Esophagus muscularis mucosa (tissue), 3 donors: ENCODE results near the gene NFASC.

Source experiments
- EP300 ChIP-seq: sonication (generic); formaldehyde crosslinking; IDR thresholded peaks from one replicate; pipeline ENCODE4 v1.6.1; 2017; ENCODE audit warnings: antibody characterized with exemption
- POLR2A ChIP-seq: fragments of 450-650 bp; IDR thresholded peaks from one replicate; pipeline ENCODE4 v1.6.1; 2017; ENCODE audit warnings: antibody characterized with exemption, moderate library complexity, mild to moderate bottlenecking, low read depth
- POLR2AphosphoS5 ChIP-seq, 2 donors: sonication (generic); formaldehyde crosslinking; IDR thresholded peaks; one replicate each; pipeline ENCODE4 v1.6.1; 2017; ENCODE audit warnings: antibody characterized with exemption in 2 of 2

DNA sequence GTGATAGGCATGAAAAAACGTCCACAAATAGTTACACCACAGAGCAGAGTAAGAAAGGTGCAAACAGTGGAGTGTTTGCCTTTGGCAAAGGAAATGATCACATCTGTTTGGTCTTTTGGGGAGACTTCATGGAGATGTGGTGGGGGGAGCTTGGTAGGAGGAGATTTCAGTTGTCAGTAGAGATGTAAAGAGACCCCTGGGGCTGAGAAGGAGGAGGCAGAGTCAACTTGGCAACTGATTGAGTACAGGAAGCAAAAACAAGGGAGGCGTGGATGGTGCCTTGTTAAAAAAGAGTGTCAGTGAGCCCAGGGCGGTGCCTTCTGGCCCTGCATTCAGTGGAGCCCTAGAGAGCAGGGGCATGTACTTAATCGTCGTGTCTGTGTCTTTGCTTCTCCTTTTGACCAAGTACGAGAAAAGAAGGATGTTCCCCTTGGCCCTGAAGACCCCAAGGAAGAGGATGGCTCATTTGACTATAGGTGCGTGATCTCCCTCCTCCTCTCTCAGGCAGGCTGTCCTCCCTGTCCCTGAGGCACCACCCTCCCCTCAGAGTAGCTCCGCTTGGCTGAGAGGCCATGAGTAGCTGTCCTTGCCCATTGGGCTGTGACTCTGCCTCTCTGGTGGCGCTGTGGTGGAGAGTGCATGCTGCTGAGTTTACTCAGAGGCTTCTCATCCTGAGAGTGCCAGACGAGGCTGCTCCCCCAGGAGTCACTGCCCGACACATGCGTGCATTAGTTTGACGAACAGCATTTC, 141.9 kb downstream of the NFASC start:
- no peak for TF ChIP-seq POLR2A
- TF ChIP-seq EP300: no peak
- TF ChIP-seq POLR2AphosphoS5 (IDR thresholded peaks at IDR 0.05): no peak
